GM23338 (cell line): ENCODE data around the gene ZACN. TPM values are rescaled to one million over a fixed set of nuclear protein-coding genes. Genes with fewer than 3 reads are reported as not detected.

Experiments used
- ATAC-seq: fragments of 200-7000 bp; cut with Tn5 transposase; 3 replicates; pipeline ENCODE4 v1.9.1; 2020
- DNase-seq: peaks from one replicate; pipeline ENCODE4 v3.0.0-alpha.2; 2015; ENCODE audit warnings: low spot score
- H2AFZ ChIP-seq: fragments of 200-600 bp; sonication (generic); 2 replicates; pipeline ENCODE4 v1.8.0; 2016; ENCODE audit warnings: antibody characterized with exemption, mild to moderate bottlenecking, moderate library complexity
- H3F3A ChIP-seq: fragments of 200-600 bp; sonication (generic); replicated peaks from 2 replicates; pipeline ENCODE4 v1.8.0; 2017; ENCODE audit warnings: antibody characterized with exemption, mixed run types, low read depth
- H3K27ac ChIP-seq: fragments of 200-600 bp; sonication (generic); 2 replicates; pipeline ENCODE4 v1.6.1; 2016; ENCODE audit warnings: low read depth
- H3K27me3 ChIP-seq: fragments of 200-600 bp; sonication (generic); 2 replicates; pipeline ENCODE4 v1.8.0; 2016; ENCODE audit warnings: mild to moderate bottlenecking, mixed run types, moderate library complexity; ENCODE audit not compliant: insufficient read depth
- H3K36me3 ChIP-seq: fragments of 200-600 bp; sonication (generic); 2 replicates; pipeline ENCODE4 v1.8.0; 2016; ENCODE audit warnings: mild to moderate bottlenecking; ENCODE audit not compliant: insufficient read depth
- H3K4me1 ChIP-seq: fragments of 200-600 bp; sonication (generic); 2 replicates; pipeline ENCODE4 v1.8.0; 2016; ENCODE audit warnings: mild to moderate bottlenecking, moderate library complexity; ENCODE audit not compliant: insufficient read depth
- H3K4me2 ChIP-seq: fragments of 200-600 bp; sonication (generic); 2 replicates; pipeline ENCODE4 v1.7.1; 2017; ENCODE audit warnings: mixed run types
- H3K4me3 ChIP-seq: fragments of 200-600 bp; sonication (generic); 2 replicates; pipeline ENCODE4 v1.6.1; 2016; ENCODE audit warnings: mixed run types
- H3K79me2 ChIP-seq: fragments of 200-600 bp; sonication (generic); replicated peaks from 2 replicates; pipeline ENCODE4 v1.8.0; 2017; ENCODE audit warnings: mild to moderate bottlenecking; ENCODE audit not compliant: insufficient read depth
- H3K9me2 ChIP-seq: fragments of 200-600 bp; sonication (generic); 2 replicates; pipeline ENCODE4 v1.8.0; 2017; ENCODE audit not compliant: insufficient read depth
- H4K20me1 ChIP-seq: fragments of 200-600 bp; sonication (generic); replicated peaks from 2 replicates; pipeline ENCODE4 v1.8.0; 2017; ENCODE audit warnings: mild to moderate bottlenecking; ENCODE audit not compliant: insufficient read depth
- H3K27ac Mint-ChIP-seq: 2 replicates; pipeline ENCODE4 v1.8.0; 2020; ENCODE audit warnings: inconsistent platforms, mild to moderate bottlenecking, moderate library complexity, mixed read lengths
- H3K27me3 Mint-ChIP-seq: 3 replicates; pipeline ENCODE4 v1.8.0; 2022; ENCODE audit warnings: low read depth, mild to moderate bottlenecking, moderate library complexity, mixed read lengths, inconsistent platforms; ENCODE audit not compliant: insufficient read depth, poor library complexity
- H3K36me3 Mint-ChIP-seq: 3 replicates; pipeline ENCODE4 v1.8.0; 2021; ENCODE audit warnings: low read depth, mild to moderate bottlenecking, inconsistent platforms, moderate library complexity, mixed read lengths
- H3K4me1 Mint-ChIP-seq: 3 replicates; pipeline ENCODE4 v1.8.0; 2020; ENCODE audit warnings: mild to moderate bottlenecking, inconsistent platforms, mixed read lengths
- H3K4me3 Mint-ChIP-seq: 3 replicates; pipeline ENCODE4 v1.8.0; 2021; ENCODE audit warnings: moderate library complexity, mild to moderate bottlenecking, inconsistent platforms, mixed read lengths
- H3K9me3 Mint-ChIP-seq: 3 replicates; pipeline ENCODE4 v1.8.0; 2020; ENCODE audit warnings: moderate library complexity, mild to moderate bottlenecking, inconsistent platforms, mixed read lengths
- CREB1 ChIP-seq: fragments of 250-450 bp; sonication (Bioruptor Pico); IDR thresholded peaks from 2 replicates; pipeline ENCODE4 v1.5.0; 2020; ENCODE audit warnings: low read depth, mild to moderate bottlenecking, moderate library complexity
- EZH2 ChIP-seq: fragments of 200-600 bp; sonication (generic); IDR thresholded peaks from one replicate; pipeline ENCODE4 v1.8.0; 2017; ENCODE audit warnings: antibody characterized with exemption, mild to moderate bottlenecking, low read depth; ENCODE audit not compliant: unreplicated experiment
- EZH2phosphoT487 ChIP-seq: fragments of 200-600 bp; sonication (generic); IDR thresholded peaks from one replicate; pipeline ENCODE4 v1.8.1; 2018; ENCODE audit warnings: antibody characterized with exemption; ENCODE audit not compliant: unreplicated experiment
- JUNB ChIP-seq: IDR thresholded peaks from one replicate; pipeline ENCODE4 v1.6.1; 2016; ENCODE audit warnings: antibody characterized with exemption; ENCODE audit not compliant: unreplicated experiment
- NANOG ChIP-seq: IDR thresholded peaks from 2 replicates; pipeline ENCODE4 v1.6.1; 2016; ENCODE audit warnings: antibody characterized with exemption, borderline replicate concordance
- POLR2AphosphoS5 ChIP-seq: IDR thresholded peaks from 2 replicates; pipeline ENCODE4 v1.6.1; 2016; ENCODE audit warnings: antibody characterized with exemption, low read depth
- STAT1 ChIP-seq: IDR thresholded peaks from one replicate; pipeline ENCODE4 v1.6.1; 2016; ENCODE audit warnings: antibody characterized with exemption; ENCODE audit not compliant: unreplicated experiment
- ZNF114 ChIP-seq: fragments of 250-450 bp; sonication (Bioruptor Pico); IDR thresholded peaks from 2 replicates; pipeline ENCODE4 v1.5.0; 2020; ENCODE audit warnings: mild to moderate bottlenecking, moderate library complexity
- ZNF331 ChIP-seq: fragments of 250-450 bp; sonication (Bioruptor Pico); IDR thresholded peaks from 2 replicates; pipeline ENCODE4 v1.5.0; 2020; ENCODE audit warnings: low read depth, mild to moderate bottlenecking, moderate library complexity
- polyA plus RNA-seq: library from polyadenylated mRNA; unstranded; fragments of >200 nt; fragmentation: Nextera tagmentation; extraction: Ambion mirVana; gene quantifications from 2 replicates; pipeline ENCODE4 v1.2.1, GENCODE V29; 2016
- total RNA-seq: library from RNA; depleted of rRNA; stranded (reverse); fragments of >200 nt; shearing (Covaris generic); gene quantifications from 2 replicates; pipeline ENCODE4 v1.2.3, GENCODE V29; 2014
- TF ChIP-seq, protein P1 (sequence below), 2 experiments: fragments of 200-600 bp in 1 of 2; sonication (generic) in 1 of 2; conservative IDR thresholded peaks; 2 replicates each; pipeline versions ENCODE4 v1.5.1 to v1.6.1; 2016 to 2017; ENCODE audit warnings: antibody characterized with exemption in 2 of 2, low read depth in 2 of 2, mild to moderate bottlenecking in 2 of 2, moderate library complexity in 1 of 2
- TF ChIP-seq, protein P2 (sequence below): IDR thresholded peaks from one replicate; pipeline ENCODE4 v1.6.1; 2018; ENCODE audit warnings: antibody characterized with exemption; ENCODE audit not compliant: unreplicated experiment
- TF ChIP-seq, protein P3 (sequence below): IDR thresholded peaks from 2 replicates; pipeline ENCODE4 v1.6.1; 2016; ENCODE audit warnings: antibody characterized with exemption
- TF ChIP-seq, protein P4 (sequence below): fragments of 250-450 bp; sonication (Bioruptor Pico); IDR thresholded peaks from 2 replicates; pipeline ENCODE4 v1.5.0; 2020; ENCODE audit warnings: mild to moderate bottlenecking, moderate library complexity

The ZACN gene
- total and polyA plus RNA-seq, 2 experiments from 2014 or later: 0.47 TPM; not detected in 1

- Mint-ChIP-seq H3K9me3 (no peaks in the 10 kb centered on the region), H3K4me3 (no peak overlapping the region), H3K27ac (no peak overlapping the region; the same call in 1 of the 2 replicates), H3K36me3 (peaks cover 62% of the 10 kb centered on the region), H3K27me3 (peaks cover 1% of the 10 kb centered on the region), H3K4me1 (peaks cover 5% of the 10 kb centered on the region; the same call in 2 of the 3 replicates)
- TF ChIP-seq NANOG: no peak
- TF ChIP-seq STAT1: no peak
- TF ChIP-seq, protein P1, sequence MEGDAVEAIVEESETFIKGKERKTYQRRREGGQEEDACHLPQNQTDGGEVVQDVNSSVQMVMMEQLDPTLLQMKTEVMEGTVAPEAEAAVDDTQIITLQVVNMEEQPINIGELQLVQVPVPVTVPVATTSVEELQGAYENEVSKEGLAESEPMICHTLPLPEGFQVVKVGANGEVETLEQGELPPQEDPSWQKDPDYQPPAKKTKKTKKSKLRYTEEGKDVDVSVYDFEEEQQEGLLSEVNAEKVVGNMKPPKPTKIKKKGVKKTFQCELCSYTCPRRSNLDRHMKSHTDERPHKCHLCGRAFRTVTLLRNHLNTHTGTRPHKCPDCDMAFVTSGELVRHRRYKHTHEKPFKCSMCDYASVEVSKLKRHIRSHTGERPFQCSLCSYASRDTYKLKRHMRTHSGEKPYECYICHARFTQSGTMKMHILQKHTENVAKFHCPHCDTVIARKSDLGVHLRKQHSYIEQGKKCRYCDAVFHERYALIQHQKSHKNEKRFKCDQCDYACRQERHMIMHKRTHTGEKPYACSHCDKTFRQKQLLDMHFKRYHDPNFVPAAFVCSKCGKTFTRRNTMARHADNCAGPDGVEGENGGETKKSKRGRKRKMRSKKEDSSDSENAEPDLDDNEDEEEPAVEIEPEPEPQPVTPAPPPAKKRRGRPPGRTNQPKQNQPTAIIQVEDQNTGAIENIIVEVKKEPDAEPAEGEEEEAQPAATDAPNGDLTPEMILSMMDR (conservative IDR thresholded peaks at IDR 0.05; ENCODE audit: low read depth in 2 of 2): no peak
- TF ChIP-seq, protein P2, sequence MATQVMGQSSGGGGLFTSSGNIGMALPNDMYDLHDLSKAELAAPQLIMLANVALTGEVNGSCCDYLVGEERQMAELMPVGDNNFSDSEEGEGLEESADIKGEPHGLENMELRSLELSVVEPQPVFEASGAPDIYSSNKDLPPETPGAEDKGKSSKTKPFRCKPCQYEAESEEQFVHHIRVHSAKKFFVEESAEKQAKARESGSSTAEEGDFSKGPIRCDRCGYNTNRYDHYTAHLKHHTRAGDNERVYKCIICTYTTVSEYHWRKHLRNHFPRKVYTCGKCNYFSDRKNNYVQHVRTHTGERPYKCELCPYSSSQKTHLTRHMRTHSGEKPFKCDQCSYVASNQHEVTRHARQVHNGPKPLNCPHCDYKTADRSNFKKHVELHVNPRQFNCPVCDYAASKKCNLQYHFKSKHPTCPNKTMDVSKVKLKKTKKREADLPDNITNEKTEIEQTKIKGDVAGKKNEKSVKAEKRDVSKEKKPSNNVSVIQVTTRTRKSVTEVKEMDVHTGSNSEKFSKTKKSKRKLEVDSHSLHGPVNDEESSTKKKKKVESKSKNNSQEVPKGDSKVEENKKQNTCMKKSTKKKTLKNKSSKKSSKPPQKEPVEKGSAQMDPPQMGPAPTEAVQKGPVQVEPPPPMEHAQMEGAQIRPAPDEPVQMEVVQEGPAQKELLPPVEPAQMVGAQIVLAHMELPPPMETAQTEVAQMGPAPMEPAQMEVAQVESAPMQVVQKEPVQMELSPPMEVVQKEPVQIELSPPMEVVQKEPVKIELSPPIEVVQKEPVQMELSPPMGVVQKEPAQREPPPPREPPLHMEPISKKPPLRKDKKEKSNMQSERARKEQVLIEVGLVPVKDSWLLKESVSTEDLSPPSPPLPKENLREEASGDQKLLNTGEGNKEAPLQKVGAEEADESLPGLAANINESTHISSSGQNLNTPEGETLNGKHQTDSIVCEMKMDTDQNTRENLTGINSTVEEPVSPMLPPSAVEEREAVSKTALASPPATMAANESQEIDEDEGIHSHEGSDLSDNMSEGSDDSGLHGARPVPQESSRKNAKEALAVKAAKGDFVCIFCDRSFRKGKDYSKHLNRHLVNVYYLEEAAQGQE: no peak
- TF ChIP-seq EZH2: no peak
- TF ChIP-seq, protein P3, sequence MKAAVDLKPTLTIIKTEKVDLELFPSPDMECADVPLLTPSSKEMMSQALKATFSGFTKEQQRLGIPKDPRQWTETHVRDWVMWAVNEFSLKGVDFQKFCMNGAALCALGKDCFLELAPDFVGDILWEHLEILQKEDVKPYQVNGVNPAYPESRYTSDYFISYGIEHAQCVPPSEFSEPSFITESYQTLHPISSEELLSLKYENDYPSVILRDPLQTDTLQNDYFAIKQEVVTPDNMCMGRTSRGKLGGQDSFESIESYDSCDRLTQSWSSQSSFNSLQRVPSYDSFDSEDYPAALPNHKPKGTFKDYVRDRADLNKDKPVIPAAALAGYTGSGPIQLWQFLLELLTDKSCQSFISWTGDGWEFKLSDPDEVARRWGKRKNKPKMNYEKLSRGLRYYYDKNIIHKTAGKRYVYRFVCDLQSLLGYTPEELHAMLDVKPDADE: no peak
- TF ChIP-seq EZH2phosphoT487: no peak
- TF ChIP-seq, protein P4, sequence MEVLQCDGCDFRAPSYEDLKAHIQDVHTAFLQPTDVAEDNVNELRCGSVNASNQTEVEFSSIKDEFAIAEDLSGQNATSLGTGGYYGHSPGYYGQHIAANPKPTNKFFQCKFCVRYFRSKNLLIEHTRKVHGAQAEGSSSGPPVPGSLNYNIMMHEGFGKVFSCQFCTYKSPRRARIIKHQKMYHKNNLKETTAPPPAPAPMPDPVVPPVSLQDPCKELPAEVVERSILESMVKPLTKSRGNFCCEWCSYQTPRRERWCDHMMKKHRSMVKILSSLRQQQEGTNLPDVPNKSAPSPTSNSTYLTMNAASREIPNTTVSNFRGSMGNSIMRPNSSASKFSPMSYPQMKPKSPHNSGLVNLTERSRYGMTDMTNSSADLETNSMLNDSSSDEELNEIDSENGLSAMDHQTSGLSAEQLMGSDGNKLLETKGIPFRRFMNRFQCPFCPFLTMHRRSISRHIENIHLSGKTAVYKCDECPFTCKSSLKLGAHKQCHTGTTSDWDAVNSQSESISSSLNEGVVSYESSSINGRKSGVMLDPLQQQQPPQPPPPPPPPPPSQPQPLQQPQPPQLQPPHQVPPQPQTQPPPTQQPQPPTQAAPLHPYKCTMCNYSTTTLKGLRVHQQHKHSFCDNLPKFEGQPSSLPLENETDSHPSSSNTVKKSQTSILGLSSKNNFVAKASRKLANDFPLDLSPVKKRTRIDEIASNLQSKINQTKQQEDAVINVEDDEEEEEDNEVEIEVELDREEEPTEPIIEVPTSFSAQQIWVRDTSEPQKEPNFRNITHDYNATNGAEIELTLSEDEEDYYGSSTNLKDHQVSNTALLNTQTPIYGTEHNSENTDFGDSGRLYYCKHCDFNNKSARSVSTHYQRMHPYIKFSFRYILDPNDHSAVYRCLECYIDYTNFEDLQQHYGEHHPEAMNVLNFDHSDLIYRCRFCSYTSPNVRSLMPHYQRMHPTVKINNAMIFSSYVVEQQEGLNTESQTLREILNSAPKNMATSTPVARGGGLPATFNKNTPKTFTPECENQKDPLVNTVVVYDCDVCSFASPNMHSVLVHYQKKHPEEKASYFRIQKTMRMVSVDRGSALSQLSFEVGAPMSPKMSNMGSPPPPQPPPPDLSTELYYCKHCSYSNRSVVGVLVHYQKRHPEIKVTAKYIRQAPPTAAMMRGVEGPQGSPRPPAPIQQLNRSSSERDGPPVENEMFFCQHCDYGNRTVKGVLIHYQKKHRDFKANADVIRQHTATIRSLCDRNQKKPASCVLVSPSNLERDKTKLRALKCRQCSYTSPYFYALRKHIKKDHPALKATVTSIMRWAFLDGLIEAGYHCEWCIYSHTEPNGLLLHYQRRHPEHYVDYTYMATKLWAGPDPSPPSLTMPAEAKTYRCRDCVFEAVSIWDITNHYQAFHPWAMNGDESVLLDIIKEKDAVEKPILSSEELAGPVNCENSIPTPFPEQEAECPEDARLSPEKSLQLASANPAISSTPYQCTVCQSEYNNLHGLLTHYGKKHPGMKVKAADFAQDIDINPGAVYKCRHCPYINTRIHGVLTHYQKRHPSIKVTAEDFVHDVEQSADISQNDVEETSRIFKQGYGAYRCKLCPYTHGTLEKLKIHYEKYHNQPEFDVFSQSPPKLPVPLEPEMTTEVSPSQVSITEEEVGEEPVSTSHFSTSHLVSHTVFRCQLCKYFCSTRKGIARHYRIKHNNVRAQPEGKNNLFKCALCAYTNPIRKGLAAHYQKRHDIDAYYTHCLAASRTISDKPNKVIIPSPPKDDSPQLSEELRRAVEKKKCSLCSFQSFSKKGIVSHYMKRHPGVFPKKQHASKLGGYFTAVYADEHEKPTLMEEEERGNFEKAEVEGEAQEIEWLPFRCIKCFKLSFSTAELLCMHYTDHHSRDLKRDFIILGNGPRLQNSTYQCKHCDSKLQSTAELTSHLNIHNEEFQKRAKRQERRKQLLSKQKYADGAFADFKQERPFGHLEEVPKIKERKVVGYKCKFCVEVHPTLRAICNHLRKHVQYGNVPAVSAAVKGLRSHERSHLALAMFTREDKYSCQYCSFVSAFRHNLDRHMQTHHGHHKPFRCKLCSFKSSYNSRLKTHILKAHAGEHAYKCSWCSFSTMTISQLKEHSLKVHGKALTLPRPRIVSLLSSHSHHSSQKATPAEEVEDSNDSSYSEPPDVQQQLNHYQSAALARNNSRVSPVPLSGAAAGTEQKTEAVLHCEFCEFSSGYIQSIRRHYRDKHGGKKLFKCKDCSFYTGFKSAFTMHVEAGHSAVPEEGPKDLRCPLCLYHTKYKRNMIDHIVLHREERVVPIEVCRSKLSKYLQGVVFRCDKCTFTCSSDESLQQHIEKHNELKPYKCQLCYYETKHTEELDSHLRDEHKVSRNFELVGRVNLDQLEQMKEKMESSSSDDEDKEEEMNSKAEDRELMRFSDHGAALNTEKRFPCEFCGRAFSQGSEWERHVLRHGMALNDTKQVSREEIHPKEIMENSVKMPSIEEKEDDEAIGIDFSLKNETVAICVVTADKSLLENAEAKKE: no peak
- TF ChIP-seq JUNB: no peak
- TF ChIP-seq POLR2AphosphoS5: no peak
- no peak for TF ChIP-seq ZNF114 (CRISPR knock-in tag)
- no peak for TF ChIP-seq CREB1 (CRISPR knock-in tag)
- no peak for TF ChIP-seq ZNF331 (CRISPR knock-in tag)
- Histone ChIP-seq H3K36me3 (peaks cover 35% of the 10 kb centered on the region), H3F3A (peaks cover 12% of the 10 kb centered on the region; the same call in 1 of the 2 replicates), H3K9me2 (no peaks in the 10 kb centered on the region), H4K20me1 (peaks cover 15% of the 10 kb centered on the region), H3K79me2 (peaks cover 14% of the 10 kb centered on the region; the same call in 1 of the 2 replicates), H3K4me1 (peaks cover 9% of the 10 kb centered on the region; the same call in 1 of the 2 replicates), H2AFZ (no peak overlapping the region), H3K27me3 (no peaks in the 10 kb centered on the region), H3K4me2 (no peak overlapping the region), H3K4me3 (no peak overlapping the region), H3K27ac (peak overlapping the region; percentile 74; the same call in 1 of the 2 replicates)
- ATAC-seq: no peak
- no peak for DNase-seq
These were observed 28.2 kb upstream of the ZACN start for GRCh38 chr17:76050538-76051467.
